Spleen (tissue), 7 donors: ENCODE data around the gene MBLAC1.
A peak's percentile ranks its signal among the peaks of the same experiment; 100 is the strongest.

Experiments
- POLR2AphosphoS5 ChIP-seq, 3 donors: sonication (generic); formaldehyde crosslinking; IDR thresholded peaks; one replicate each; pipeline ENCODE4 v1.5.1; 2017; ENCODE audit warnings: antibody characterized with exemption in 3 of 3
- TF ChIP-seq, protein P1 (sequence below), 11 experiments: fragments of 200-600 bp in 7 of 11; fragments of 450-650 bp in 4 of 11; sonication (generic) in 4 of 11; IDR thresholded peaks in 8 of 11; conservative IDR thresholded peaks in 3 of 11; 1 replicate in 7 of 11; 2 replicates in 4 of 11; pipeline versions ENCODE4 v1.4.0 to v1.8.0; 2016 to 2021; ENCODE audit warnings: antibody characterized with exemption in 11 of 11, inconsistent platforms in 4 of 11, mild to moderate bottlenecking in 1 of 11
- donor health status: DM: no; HTN: no; CAD: no; lungs with moderate emphysema.
- donor health status: DM: no; HTN: no; CAD: no.
- donor health status: DM: no; HTN: no; CAD: no.

DNA sequence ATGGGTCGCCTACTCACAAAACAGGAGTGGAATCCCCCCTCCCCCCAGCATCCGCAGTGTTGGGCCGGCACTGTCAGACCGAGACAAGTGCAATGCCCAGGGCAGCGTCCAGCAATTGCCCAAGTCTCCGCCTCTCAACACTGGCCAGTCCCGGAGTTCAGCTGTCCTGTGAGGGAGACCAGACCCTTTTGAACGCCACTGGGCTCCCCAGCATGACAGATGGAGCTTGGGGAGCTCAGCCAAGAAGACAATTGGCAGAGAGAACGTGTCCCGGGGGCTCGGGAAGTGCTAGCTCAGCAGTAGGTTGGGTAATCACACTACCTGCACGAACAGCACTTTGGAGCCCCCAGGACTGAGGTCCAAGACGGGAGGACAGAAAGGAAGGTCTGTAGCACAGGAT lies 33.3 kb upstream of the MBLAC1 start:
- TF ChIP-seq, protein P1, sequence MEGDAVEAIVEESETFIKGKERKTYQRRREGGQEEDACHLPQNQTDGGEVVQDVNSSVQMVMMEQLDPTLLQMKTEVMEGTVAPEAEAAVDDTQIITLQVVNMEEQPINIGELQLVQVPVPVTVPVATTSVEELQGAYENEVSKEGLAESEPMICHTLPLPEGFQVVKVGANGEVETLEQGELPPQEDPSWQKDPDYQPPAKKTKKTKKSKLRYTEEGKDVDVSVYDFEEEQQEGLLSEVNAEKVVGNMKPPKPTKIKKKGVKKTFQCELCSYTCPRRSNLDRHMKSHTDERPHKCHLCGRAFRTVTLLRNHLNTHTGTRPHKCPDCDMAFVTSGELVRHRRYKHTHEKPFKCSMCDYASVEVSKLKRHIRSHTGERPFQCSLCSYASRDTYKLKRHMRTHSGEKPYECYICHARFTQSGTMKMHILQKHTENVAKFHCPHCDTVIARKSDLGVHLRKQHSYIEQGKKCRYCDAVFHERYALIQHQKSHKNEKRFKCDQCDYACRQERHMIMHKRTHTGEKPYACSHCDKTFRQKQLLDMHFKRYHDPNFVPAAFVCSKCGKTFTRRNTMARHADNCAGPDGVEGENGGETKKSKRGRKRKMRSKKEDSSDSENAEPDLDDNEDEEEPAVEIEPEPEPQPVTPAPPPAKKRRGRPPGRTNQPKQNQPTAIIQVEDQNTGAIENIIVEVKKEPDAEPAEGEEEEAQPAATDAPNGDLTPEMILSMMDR (IDR thresholded peaks at IDR 0.05 in 8 of 11, conservative IDR thresholded peaks at IDR 0.05 in 3 of 11) = no peak
- TF ChIP-seq POLR2AphosphoS5 (IDR thresholded peaks at IDR 0.05) = peak in 1 of 3 donors; percentile 33
